ENCODE measurements around the gene EIF2B4.

Gene EIF2B4

DNA sequence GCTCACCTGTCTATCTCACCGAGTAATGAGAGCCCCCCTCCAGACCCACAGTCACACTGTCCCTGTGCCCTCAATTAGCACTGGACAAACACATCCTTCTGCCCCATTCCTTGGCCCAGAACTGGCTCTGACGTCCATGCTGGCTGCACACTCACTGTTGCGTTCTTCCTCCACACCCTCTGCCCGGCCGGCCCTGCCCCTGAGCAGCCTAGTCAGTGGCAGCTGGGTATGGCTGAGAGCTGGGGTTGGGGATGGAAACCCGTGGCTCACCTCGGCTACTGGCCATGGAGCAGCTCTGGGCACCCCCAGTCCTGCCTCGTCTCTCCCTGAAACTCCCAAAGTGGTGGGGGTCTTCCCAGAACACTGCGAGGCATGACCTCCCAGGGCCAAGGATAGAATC lies 55.4 kb downstream of the EIF2B4 start:
- no peaks in the 10 kb centered on the region for H4K20me1 ChIP-seq (ENCODE audit: low read depth, low read length)
- no peak overlapping the region for H2AFZ ChIP-seq (ENCODE audit: low read depth, low read length, severe bottlenecking)
- H3K4me2 ChIP-seq (ENCODE audit: low read depth, low read length, poor library complexity, severe bottlenecking), result no peak overlapping the region
- no peak overlapping the region for H3K27ac ChIP-seq (ENCODE audit: low read depth, low read length)
- TF ChIP-seq, protein P1, sequence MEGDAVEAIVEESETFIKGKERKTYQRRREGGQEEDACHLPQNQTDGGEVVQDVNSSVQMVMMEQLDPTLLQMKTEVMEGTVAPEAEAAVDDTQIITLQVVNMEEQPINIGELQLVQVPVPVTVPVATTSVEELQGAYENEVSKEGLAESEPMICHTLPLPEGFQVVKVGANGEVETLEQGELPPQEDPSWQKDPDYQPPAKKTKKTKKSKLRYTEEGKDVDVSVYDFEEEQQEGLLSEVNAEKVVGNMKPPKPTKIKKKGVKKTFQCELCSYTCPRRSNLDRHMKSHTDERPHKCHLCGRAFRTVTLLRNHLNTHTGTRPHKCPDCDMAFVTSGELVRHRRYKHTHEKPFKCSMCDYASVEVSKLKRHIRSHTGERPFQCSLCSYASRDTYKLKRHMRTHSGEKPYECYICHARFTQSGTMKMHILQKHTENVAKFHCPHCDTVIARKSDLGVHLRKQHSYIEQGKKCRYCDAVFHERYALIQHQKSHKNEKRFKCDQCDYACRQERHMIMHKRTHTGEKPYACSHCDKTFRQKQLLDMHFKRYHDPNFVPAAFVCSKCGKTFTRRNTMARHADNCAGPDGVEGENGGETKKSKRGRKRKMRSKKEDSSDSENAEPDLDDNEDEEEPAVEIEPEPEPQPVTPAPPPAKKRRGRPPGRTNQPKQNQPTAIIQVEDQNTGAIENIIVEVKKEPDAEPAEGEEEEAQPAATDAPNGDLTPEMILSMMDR (IDR thresholded peaks at IDR 0.05; ENCODE audit: insufficient read depth, low read length, poor library complexity, severe bottlenecking), result no peak
- no peak for TF ChIP-seq EZH2phosphoT487 (conservative IDR thresholded peaks at IDR 0.05; ENCODE audit: low read length)
- no peaks in the 10 kb centered on the region for H3K9me3 ChIP-seq (ENCODE audit: insufficient read depth, low read length)
- no peaks in the 10 kb centered on the region for H3K27me3 ChIP-seq (ENCODE audit: low read length)
- no peaks in the 10 kb centered on the region for H3K36me3 ChIP-seq (ENCODE audit: low read length)
- H3K9ac ChIP-seq (ENCODE audit: low read length), result no peak overlapping the region
- no peaks in the 10 kb centered on the region for H3K79me2 ChIP-seq (ENCODE audit: insufficient read depth, low read length)
- H3F3A ChIP-seq (ENCODE audit: insufficient read depth), result no peaks in the 10 kb centered on the region
- H3K4me3 ChIP-seq (ENCODE audit: insufficient read depth, low read length, poor library complexity, severe bottlenecking), result no peak overlapping the region
- no peaks in the 10 kb centered on the region for H3K9me2 ChIP-seq (replicated peaks; ENCODE audit: insufficient read depth, low read length)

Data from SU-DHL-6 (cell line).